Glutamatergic neuron (in vitro differentiated cells): ENCODE data around the gene FBXL13. TPM values are rescaled to one million over a fixed set of nuclear protein-coding genes. Genes with fewer than 3 reads are reported as not detected.
"Not testable (repeated sequence)": the region's sequence is repeated elsewhere in the genome, so short reads cannot be mapped to it uniquely, and the experiment has no call there.

ENCODE experiments used
- DNase-seq: peaks from one replicate; pipeline ENCODE4 v3.0.0; 2022
- H3K27ac Mint-ChIP-seq: one replicate; pipeline ENCODE4 v1.8.0; 2020; ENCODE audit warnings: mild to moderate bottlenecking, mixed read lengths, inconsistent platforms; ENCODE audit not compliant: unreplicated experiment
- H3K27me3 Mint-ChIP-seq: one replicate; pipeline ENCODE4 v1.8.0; 2020; ENCODE audit warnings: mild to moderate bottlenecking, moderate library complexity, mixed read lengths, inconsistent platforms; ENCODE audit not compliant: unreplicated experiment
- H3K36me3 Mint-ChIP-seq: one replicate; pipeline ENCODE4 v1.8.0; 2020; ENCODE audit warnings: mild to moderate bottlenecking, mixed read lengths, inconsistent platforms; ENCODE audit not compliant: unreplicated experiment
- H3K4me1 Mint-ChIP-seq: one replicate; pipeline ENCODE4 v1.8.0; 2020; ENCODE audit warnings: mild to moderate bottlenecking, low read depth, mixed read lengths, inconsistent platforms; ENCODE audit not compliant: unreplicated experiment
- H3K4me3 Mint-ChIP-seq: one replicate; pipeline ENCODE4 v1.8.0; 2020; ENCODE audit warnings: mild to moderate bottlenecking, mixed read lengths, inconsistent platforms; ENCODE audit not compliant: unreplicated experiment
- H3K9me3 Mint-ChIP-seq: one replicate; pipeline ENCODE4 v1.8.0; 2020; ENCODE audit warnings: mild to moderate bottlenecking, moderate library complexity, mixed read lengths, inconsistent platforms; ENCODE audit not compliant: unreplicated experiment
- CTCF ChIP-seq: fragments of 200-600 bp; sonication (generic); IDR thresholded peaks from one replicate; pipeline ENCODE4 v1.5.0; 2021; ENCODE audit not compliant: partially characterized antibody, unreplicated experiment
- total RNA-seq: library from RNA; stranded (reverse); fragmentation: NEBNext Ultra II Directional; extraction: Animal tissue kit (Norgen Biotek cat#: 25700); gene quantifications from one replicate; pipeline ENCODE4 v1.2.1, GENCODE V29; 2021; ENCODE audit not compliant: unreplicated experiment

Gene FBXL13
- total RNA-seq, 1 donor from 2014 or later = 1.1 TPM

GRCh38 chr7:103010211-103010610 is 64.4 kb downstream of the FBXL13 start:
- no peak for DNase-seq
- H3K27me3 Mint-ChIP-seq = no peaks in the 10 kb centered on the region
- no peaks in the 10 kb centered on the region for H3K4me1 Mint-ChIP-seq
- H3K36me3 Mint-ChIP-seq = peaks cover 1% of the 10 kb centered on the region
- no peaks in the 10 kb centered on the region for H3K9me3 Mint-ChIP-seq
- no peak for TF ChIP-seq CTCF
- no peak overlapping the region for H3K4me3 Mint-ChIP-seq
- no peak overlapping the region for H3K27ac Mint-ChIP-seq

GRCh38 chr7:103009466-103010185 is 65.0 kb downstream of the FBXL13 start:
- H3K9me3 Mint-ChIP-seq = no peaks in the 10 kb centered on the region
- no peaks in the 10 kb centered on the region for H3K4me1 Mint-ChIP-seq
- peaks cover 2% of the 10 kb centered on the region for H3K27me3 Mint-ChIP-seq
- H3K4me3 Mint-ChIP-seq = no peak overlapping the region
- TF ChIP-seq CTCF = no peak
- H3K27ac Mint-ChIP-seq = no peak overlapping the region
- H3K36me3 Mint-ChIP-seq = peaks cover 5% of the 10 kb centered on the region
- DNase-seq = no peak

GRCh38 chr7:103003004-103003403 is 71.6 kb downstream of the FBXL13 start:
- H3K36me3 Mint-ChIP-seq = peaks cover 11% of the 10 kb centered on the region
- no peak for TF ChIP-seq CTCF

GRCh38 chr7:103001210-103001609 is 73.4 kb downstream of the FBXL13 start:
- TF ChIP-seq CTCF = no peak
- DNase-seq = no peak
- peaks cover 4% of the 10 kb centered on the region for H3K9me3 Mint-ChIP-seq
- no peak overlapping the region for H3K4me3 Mint-ChIP-seq
- H3K27ac Mint-ChIP-seq = no peak overlapping the region
- peaks cover 11% of the 10 kb centered on the region for H3K36me3 Mint-ChIP-seq
- no peaks in the 10 kb centered on the region for H3K4me1 Mint-ChIP-seq
- H3K27me3 Mint-ChIP-seq = peaks cover 2% of the 10 kb centered on the region

More at GRCh38 chr7:103003004-103003403, 71.6 kb downstream of the FBXL13 start:
- H3K27ac Mint-ChIP-seq = no peak overlapping the region
- peaks cover 2% of the 10 kb centered on the region for H3K27me3 Mint-ChIP-seq
- no peak overlapping the region for H3K4me3 Mint-ChIP-seq
- DNase-seq = no peak
- H3K4me1 Mint-ChIP-seq = no peaks in the 10 kb centered on the region
- H3K9me3 Mint-ChIP-seq = peaks cover 4% of the 10 kb centered on the region

GRCh38 chr7:102996957-102997356 is 77.6 kb downstream of the FBXL13 start:
- Mint-ChIP-seq H3K4me1 (no peaks in the 10 kb centered on the region), H3K36me3 (no peaks in the 10 kb centered on the region), H3K27ac (no peak overlapping the region), H3K27me3 (no peaks in the 10 kb centered on the region), H3K4me3 (no peak overlapping the region), H3K9me3 (no peaks in the 10 kb centered on the region)
- no peak for DNase-seq
- TF ChIP-seq CTCF = no peak

- H3K9me3 Mint-ChIP-seq, H3K4me3 Mint-ChIP-seq, H3K27me3 Mint-ChIP-seq, DNase-seq, H3K4me1 Mint-ChIP-seq, H3K27ac Mint-ChIP-seq, H3K36me3 Mint-ChIP-seq: not testable (repeated sequence)
These were observed 79.0 kb downstream of the FBXL13 start for GRCh38 chr7:102995609-102996008.
